Measurements from ENCODE around the gene SLC41A3. TPM values are rescaled to one million over a fixed set of nuclear protein-coding genes. Genes with fewer than 3 reads are reported as not detected.

Gene SLC41A3
- total and polyA plus RNA-seq, 2 of the 8 experiments (the other 6 are each of a cell fraction or from before 2014, with no cell fraction given), result 30.2 to 56.4 TPM

DNA sequence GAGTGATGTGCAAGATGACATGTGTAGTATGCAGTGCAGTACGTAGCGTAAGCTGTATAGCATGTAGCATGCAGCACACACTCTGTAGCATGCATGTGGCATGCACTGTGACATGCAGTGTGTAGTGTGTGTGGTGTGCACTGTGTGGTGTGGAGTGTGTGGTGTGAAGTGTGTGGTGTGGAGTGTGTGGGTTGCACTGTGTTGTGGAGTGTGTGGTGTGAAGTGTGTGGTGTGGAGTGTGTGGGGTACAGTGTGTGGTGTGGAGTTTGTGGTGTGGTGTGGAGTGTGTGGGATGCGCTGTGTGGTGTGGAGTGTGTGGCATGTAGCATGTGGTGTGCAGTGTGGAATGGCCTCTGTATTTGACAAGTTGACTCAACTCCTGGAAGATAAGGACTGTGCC lies 75.7 kb downstream of the SLC41A3 start:
- WGBS, 2 experiments (ENCODE audit: extremely low coverage in 1 of 2, insufficient coverage in 1 of 2, insufficient read length in 1 of 2, insufficient replicate concordance in 2 of 2, low coverage in 1 of 2, low lambda C conversion rate in 2 of 2, missing lambda C conversion rate in 1 of 2), result 85% methylated on average over 3 of the region's 3 CpGs; no CpG with 5 or more reads in 1 of the 2 experiments
- no peak overlapping the region for H3K14ac ChIP-seq (ENCODE audit: insufficient read length)
- H3K4me2 ChIP-seq (ENCODE audit: insufficient read depth in 1 of 2, low read depth in 2 of 2, low read length in 2 of 2), result no peak overlapping the region
- TF ChIP-seq CBX5 (IDR thresholded peaks at IDR 0.05; ENCODE audit: low read depth, low read length) (no peak), POU5F1 (IDR thresholded peaks at IDR 0.05; ENCODE audit: low read depth, low read length) (no peak), ZNF274 (IDR thresholded peaks at IDR 0.05; ENCODE audit: borderline replicate concordance, extremely low read depth, low read length) (no peak), CHD1 (IDR thresholded peaks at IDR 0.05; ENCODE audit: low read depth, low read length) (no peak), SRF (IDR thresholded peaks at IDR 0.05; ENCODE audit: low read depth, low read length) (no peak), CTCF (IDR thresholded peaks at IDR 0.05; ENCODE audit: control extremely low read depth in 1 of 3, insufficient read depth in 1 of 3, low read depth in 1 of 3, low read length in 3 of 3) (no peak), BCL11A (IDR thresholded peaks at IDR 0.05; ENCODE audit: low read depth in 2 of 2, low read length in 2 of 2) (no peak), RXRA (IDR thresholded peaks at IDR 0.05; ENCODE audit: insufficient read depth, low read depth, low read length) (no peak), EZH2 (IDR thresholded peaks at IDR 0.05; ENCODE audit: low read depth, low read length, severe bottlenecking) (no peak), RBBP5 (IDR thresholded peaks at IDR 0.05; ENCODE audit: borderline replicate concordance, low read depth, low read length) (no peak), RNF2 (IDR thresholded peaks at IDR 0.05; ENCODE audit: borderline replicate concordance, low read depth, low read length, missing control alignments, poor library complexity, severe bottlenecking) (no peak)

More for the DNA sequence above, 75.7 kb downstream of the SLC41A3 start:
- Histone ChIP-seq H3K36me3 (ENCODE audit: control insufficient read depth in 2 of 4, insufficient read depth in 4 of 4, low read length in 3 of 4) (peaks cover 0 to 3% (median 0%) of the 10 kb centered on the region in 4 experiments; a peak in 3 of 8 replicates), H4K8ac (ENCODE audit: extremely low read depth, insufficient read depth, low read length) (no peak overlapping the region), H3K23ac (ENCODE audit: insufficient read length) (no peak overlapping the region), H2BK12ac (ENCODE audit: low read depth, low read length) (no peak overlapping the region), H2AK5ac (ENCODE audit: low read depth, low read length) (no peak overlapping the region; the same call in 1 of the 2 replicates), H3K18ac (ENCODE audit: extremely low read depth, low read length) (no peak overlapping the region; the same call in 1 of the 2 replicates), H4K5ac (ENCODE audit: insufficient read length, low read depth, low read length) (no peak overlapping the region), H3K23me2 (ENCODE audit: low read depth, low read length) (no peaks in the 10 kb centered on the region), H3K27me3 (replicated peaks in 1 of 4; ENCODE audit: control insufficient read depth in 3 of 4, extremely low read depth in 1 of 4, insufficient read depth in 3 of 4, low read length in 3 of 4) (no peaks in the 10 kb centered on the region), H2BK20ac (ENCODE audit: low read length) (no peak overlapping the region), H3K4me3 (ENCODE audit: extremely low read depth in 1 of 4, insufficient read depth in 2 of 4, low read depth in 3 of 4, low read length in 4 of 4) (no peak overlapping the region), H3K79me2 (ENCODE audit: control insufficient read depth in 1 of 2, insufficient read depth in 2 of 2, low read length in 2 of 2) (no peaks in the 10 kb centered on the region), H3K56ac (replicated peaks; ENCODE audit: insufficient read length, low read depth, low read length) (no peak overlapping the region), H3K79me1 (ENCODE audit: low read depth, low read length) (no peaks in the 10 kb centered on the region), H4K20me1 (replicated peaks in 1 of 2; ENCODE audit: control insufficient read depth in 1 of 2, insufficient read depth in 2 of 2, low read length in 2 of 2) (peaks cover 0 to 4% of the 10 kb centered on the region in 2 experiments), H2AFZ (ENCODE audit: low read length) (no peak overlapping the region), H3K9me3 (ENCODE audit: insufficient read depth in 2 of 2, low read depth in 1 of 2, low read length in 1 of 2) (peaks cover 0 to 3% of the 10 kb centered on the region in 2 experiments; a peak in 1 of 4 replicates), H4K91ac (replicated peaks; ENCODE audit: insufficient read length, low read length) (no peak overlapping the region), H2BK5ac (ENCODE audit: low read depth, low read length) (no peak overlapping the region; the same call in 1 of the 2 replicates), H3K9ac (replicated peaks in 1 of 4; ENCODE audit: extremely low read depth in 1 of 4, low read depth in 3 of 4, low read length in 3 of 4) (no peak overlapping the region), H3K4ac (replicated peaks; ENCODE audit: insufficient read length, low read depth, low read length) (no peak overlapping the region), H2BK120ac (replicated peaks; ENCODE audit: low read depth, low read length) (no peak overlapping the region), H3K27ac (ENCODE audit: low read depth, low read length) (no peak overlapping the region), H2BK15ac (ENCODE audit: low read length) (no peak overlapping the region), H3K4me1 (replicated peaks in 1 of 4; ENCODE audit: control insufficient read depth in 3 of 4, insufficient read depth in 4 of 4, low read length in 3 of 4) (no peaks in the 10 kb centered on the region)
- no peak for FAIRE-seq
- CTCF ChIA-PET (ENCODE audit: partially characterized antibody), result interaction anchor here (0.6 to 1.4 kb wide), 2 partner anchors 52 to 72 kb away, joined by 3 read pairs; no protein-coding TSS in a partner anchor
- POLR2A ChIA-PET (ENCODE audit: partially characterized antibody), result no interaction called here
- no peak for DNase-seq (ENCODE audit: low read depth in 1 of 2, low spot score in 2 of 2)
